Stimulated activated CD4-positive, alpha-beta T cell treated with anti-CD3 and anti-CD28 coated beads, Interleukin-1b, Interleukin-23, amount 100 ng/mL, for 1 hour (primary cell): Measurements from ENCODE around the gene RAD17.
"Not testable (repeated sequence)": the region's sequence is repeated elsewhere in the genome, so short reads cannot be mapped to it uniquely, and the experiment has no call there.

Source experiments
- DNase-seq, 2 donors: peaks; one replicate each; pipeline ENCODE4 v3.0.0-alpha.2; 2020; ENCODE audit warnings: low read depth in 2 of 2

RAD17 gene

GRCh38 chr5:69369340-69370121, at the start of gene RAD17, which contains the start of the genes AK6 and TAF9:
TSS of gene RAD17 (plus strand) at chr5:69369818. CDS start at chr5:69372209, 2,391 bp downstream.
TSS of gene AK6 (minus strand) at chr5:69369520. CDS start at chr5:69369490, 30 bp downstream.
TSS of gene TAF9 (minus strand) at chr5:69369520. CDS start at chr5:69365737, 3,783 bp downstream.
- peak; percentile 68 to 78 for DNase-seq

GRCh38 chr5:69326365-69326764, 43.3 kb upstream of the RAD17 start:
- DNase-seq, result no peak

GRCh38 chr5:69329905-69330489, 39.6 kb upstream of the RAD17 start:
- no peak for DNase-seq

GRCh38 chr5:69331528-69332445, 37.8 kb upstream of the RAD17 start:
- no peak for DNase-seq

- DNase-seq, result not testable (repeated sequence)
Measured at GRCh38 chr5:69333668-69334315, 35.8 kb upstream of the RAD17 start.

- DNase-seq, result peak; percentile 45 to 50
Measured at GRCh38 chr5:69334793-69335268, 34.8 kb upstream of the RAD17 start.

GRCh38 chr5:69335341-69335935, 34.2 kb upstream of the RAD17 start:
- DNase-seq, result no peak

GRCh38 chr5:69341520-69342161, 28.0 kb upstream of the RAD17 start:
- DNase-seq, result no peak

GRCh38 chr5:69343083-69343482, 26.5 kb upstream of the RAD17 start:
- DNase-seq, result no peak

- DNase-seq, result no peak
Measured at GRCh38 chr5:69350664-69351063, 19.0 kb upstream of the RAD17 start.

GRCh38 chr5:69359699-69360098, 9.9 kb upstream of the RAD17 start:
- DNase-seq, result no peak

- DNase-seq, result no peak
Measured at GRCh38 chr5:69360442-69360841, 9.2 kb upstream of the RAD17 start.

GRCh38 chr5:69364414-69364813, 5.2 kb upstream of the RAD17 start:
- no peak for DNase-seq

- no peak for DNase-seq
Measured at GRCh38 chr5:69364850-69365249, 4.8 kb upstream of the RAD17 start.

GRCh38 chr5:69367697-69368279, 1.8 kb upstream of the RAD17 start:
- no peak for DNase-seq

GRCh38 chr5:69368458-69369339, 919 bp upstream of the RAD17 start:
- DNase-seq, result no peak

GRCh38 chr5:69370335-69370734, 717 bp downstream of the RAD17 start:
- not testable (repeated sequence) for DNase-seq

- no peak for DNase-seq
Measured at GRCh38 chr5:69372394-69372793, 2.8 kb downstream of the RAD17 start.

- no peak for DNase-seq
Measured at GRCh38 chr5:69374911-69375446, 5.4 kb downstream of the RAD17 start.
